ENCODE measurements around the gene PPARG.
A peak's percentile ranks its signal among the peaks of the same experiment; 100 is the strongest.
"Not testable (repeated sequence)": the region's sequence is repeated elsewhere in the genome, so short reads cannot be mapped to it uniquely, and the experiment has no call there.

PPARG gene

GRCh38 chr3:12445523-12446240 is 156.8 kb downstream of the PPARG start:
- no peak for DNase-seq

DNA sequence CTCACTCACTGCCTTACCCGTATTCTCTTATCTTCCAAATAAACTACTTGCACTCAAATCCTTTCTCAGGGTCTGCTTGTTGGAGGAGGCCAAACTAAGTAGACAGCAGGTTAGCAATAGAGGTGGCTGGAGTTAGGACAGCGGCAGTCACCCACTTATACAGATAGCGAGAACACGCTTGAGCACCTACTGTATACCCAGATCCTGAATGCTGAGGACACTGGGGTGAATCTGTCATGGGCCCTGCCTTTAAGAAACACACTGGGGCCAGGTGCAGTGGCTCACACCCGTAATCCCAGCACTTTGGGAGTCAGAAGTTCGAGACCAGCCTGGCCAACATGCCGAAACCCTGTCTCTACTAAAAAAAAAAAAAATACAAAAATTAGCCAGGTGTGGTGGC is 157.4 kb downstream of the PPARG start:
- no peak for DNase-seq

GRCh38 chr3:12447075-12447474 is 158.2 kb downstream of the PPARG start:
- DNase-seq, result no peak

DNA sequence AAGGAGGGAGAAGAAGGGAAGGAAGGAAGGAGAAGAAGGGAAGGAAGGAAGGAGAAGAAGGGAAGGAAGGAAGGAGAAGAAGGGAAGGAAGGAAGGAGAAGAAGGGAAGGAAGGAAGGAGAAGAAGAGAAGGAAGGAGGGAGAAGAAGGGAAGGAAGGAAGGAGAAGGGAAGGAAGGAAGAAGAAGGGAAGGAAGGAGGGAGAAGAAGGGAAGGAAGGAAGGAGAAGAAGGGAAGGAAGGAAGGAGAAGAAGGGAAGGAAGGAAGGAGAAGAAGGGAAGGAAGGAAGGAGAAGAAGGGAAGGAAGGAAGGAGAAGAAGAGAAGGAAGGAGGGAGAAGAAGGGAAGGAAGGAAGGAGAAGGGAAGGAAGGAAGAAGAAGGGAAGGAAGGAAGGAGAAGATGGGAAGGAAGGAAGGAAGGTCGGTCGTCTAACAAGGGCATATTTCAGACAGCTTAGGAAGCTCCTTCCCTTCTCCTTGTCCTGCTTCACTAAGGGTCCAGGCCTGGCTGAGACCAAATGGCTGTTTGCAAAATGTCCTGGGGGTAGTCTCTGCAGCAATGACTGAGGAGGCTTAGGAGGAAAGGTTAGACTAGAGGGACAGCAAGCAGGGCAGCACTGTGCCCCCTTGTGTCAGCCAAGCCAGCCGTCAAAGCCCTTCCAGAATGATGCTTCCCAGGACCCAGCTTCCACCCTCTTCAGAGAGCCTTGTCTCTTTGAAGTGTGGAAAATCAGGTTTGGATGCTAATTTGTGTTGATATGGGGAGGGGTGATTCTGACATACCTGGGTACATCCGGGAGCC is 159.7 kb downstream of the PPARG start:
- not testable (repeated sequence) for DNase-seq

GRCh38 chr3:12449889-12450682 is 161.2 kb downstream of the PPARG start:
- peak in 1 of 2 experiments; percentile 18 for DNase-seq

GRCh38 chr3:12451481-12451880 is 162.6 kb downstream of the PPARG start:
- DNase-seq, result no peak

GRCh38 chr3:12451960-12452359 is 163.1 kb downstream of the PPARG start:
- DNase-seq, result no peak

GRCh38 chr3:12452361-12453330 is 163.8 kb downstream of the PPARG start:
- no peak for DNase-seq

DNA sequence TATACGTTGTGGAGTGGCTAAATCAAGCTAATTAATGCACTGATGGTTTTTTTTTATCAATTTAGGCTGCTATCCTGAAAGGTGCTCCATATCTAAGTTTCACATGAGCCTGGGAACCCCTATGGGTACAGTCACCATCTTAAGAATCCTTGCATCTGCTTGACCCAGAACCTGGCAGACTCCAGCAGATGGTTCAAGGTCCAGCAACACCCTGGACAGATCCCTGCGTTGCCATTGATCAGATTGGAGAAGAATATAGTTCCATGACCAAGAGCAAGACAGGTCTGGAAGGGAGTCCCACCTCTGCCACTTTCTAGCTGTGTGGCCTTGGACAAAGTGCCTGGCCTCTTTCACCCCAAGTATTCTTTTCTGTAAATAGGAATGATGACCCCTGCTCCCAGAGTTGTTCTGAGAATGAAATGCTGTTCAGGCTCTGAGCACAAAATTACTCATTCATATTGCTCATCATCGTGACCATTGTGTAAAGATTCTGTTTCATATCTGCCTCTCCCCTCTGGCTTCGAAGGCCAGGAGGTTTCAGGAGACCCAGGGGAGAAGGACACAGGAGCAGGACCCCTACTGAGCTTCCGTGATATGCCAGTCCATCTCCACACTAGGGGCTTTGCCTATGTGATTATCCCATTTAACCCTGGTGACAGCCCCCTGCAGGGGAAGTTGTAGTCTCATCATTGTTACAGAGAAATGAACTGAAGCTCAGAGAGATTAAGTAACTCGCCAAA is 165.4 kb downstream of the PPARG start:
- no peak for DNase-seq

- DNase-seq, result no peak
Observed at GRCh38 chr3:12454816-12455121, 165.9 kb downstream of the PPARG start.

DNA sequence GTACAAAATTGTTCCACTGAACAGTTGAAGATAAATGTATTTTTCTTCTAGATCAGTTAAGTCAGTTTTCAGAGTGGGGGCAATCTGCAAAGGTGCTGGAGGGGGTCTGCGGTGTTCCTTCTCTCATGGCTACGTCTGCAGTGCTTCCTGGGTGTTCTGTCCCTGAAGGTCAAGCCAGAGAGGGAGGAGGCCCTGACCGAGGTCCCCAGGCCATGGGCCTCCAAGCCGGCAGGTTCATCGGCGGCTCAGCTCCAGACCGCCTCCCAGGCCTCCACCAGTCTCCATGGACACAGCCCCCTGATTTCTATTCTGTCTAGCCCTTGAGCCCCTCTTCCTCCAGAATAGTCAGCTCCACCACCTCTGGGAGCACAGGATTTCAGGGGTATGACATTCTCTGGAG is 166.9 kb downstream of the PPARG start:
- DNase-seq, result no peak

DNA sequence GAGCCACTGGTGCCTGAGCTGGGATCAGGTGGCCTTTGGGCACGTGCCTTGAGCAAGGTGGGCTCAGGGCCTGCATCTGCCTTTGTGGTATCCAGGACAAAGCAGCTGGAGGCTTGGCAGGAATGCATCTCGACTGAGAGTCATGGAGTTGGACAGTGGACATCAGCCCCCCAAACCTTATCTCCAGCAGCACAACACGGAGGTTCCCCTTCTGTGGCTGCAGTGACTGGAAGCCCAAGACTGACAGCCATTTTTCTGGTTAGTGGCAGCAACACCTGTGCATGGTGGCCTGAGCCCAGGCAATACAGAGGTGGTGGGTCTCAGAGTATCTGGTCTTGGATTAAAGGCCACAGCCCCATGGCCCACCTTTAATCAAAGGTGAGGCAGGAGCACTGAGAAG is 167.6 kb downstream of the PPARG start:
- DNase-seq, result no peak

DNA sequence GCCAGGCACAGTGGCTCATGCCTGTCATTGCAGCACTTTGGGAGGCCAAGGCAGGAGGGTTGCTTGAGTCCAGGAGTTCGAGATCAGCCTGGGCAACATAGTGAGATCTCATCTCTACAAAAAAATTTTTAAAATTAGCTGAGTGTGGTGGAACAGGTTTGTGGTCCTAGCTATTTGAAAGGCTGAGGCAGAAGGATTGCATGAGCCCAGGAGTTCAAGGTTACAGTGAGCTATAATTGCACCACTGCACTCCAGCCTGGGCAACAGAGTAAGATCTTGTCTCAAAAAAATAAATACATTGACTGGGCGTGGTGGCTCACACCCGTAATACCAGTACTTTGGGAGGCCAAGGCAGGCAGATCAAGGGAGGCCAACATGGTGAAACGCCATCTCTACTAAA is 168.5 kb downstream of the PPARG start:
- DNase-seq, result not testable (repeated sequence)

- DNase-seq, result no peak
Observed at GRCh38 chr3:12458901-12459300, 170.0 kb downstream of the PPARG start.

DNA sequence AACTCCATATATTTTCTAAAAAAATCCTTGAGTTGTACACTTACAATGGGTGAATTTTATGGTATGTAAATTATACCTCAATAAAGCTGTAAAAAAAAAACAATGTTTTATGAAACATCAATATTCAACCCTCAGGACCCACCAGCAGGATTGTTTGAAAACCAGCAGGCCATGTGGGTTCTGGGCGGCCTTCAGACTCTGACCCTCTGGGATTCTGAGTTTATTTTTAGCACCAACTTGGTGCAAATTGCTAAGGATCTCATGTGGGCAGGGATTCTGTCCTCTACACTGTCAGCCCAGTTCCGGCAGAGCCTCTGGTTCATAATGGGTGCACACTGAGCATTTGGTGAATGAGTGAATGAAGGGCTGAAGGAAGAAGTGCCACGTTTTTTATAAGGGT is 171.3 kb downstream of the PPARG start:
- DNase-seq, result no peak

DNA sequence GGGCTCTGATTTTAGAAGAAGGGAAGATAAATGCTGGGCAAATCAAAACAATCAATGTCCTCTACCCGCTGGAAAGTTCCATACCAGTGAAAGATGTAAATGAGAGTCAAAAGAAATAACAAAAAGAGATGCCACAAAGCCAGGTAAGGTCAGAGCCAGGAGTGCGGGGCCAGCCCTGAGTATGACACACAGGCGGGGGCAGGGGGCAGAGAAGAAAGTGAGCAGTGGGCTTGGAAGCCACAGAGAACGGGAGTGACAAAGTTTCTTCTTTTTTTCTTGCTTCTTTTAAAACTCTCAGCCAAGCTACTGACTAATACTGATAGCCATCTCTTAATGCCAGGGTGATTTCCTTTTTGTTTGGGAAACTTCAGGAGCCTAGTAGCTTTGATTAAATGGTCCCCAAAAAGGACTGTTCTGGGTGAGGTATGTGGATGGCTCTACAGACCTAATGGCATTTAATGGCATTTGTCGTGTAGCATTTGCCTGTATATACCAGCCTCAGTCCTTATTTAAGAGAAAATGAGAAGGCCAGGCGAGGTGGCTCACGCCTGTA is 172.3 kb downstream of the PPARG start:
- DNase-seq, result no peak

GRCh38 chr3:12462159-12462947 is 173.5 kb downstream of the PPARG start:
- DNase-seq, result no peak

DNA sequence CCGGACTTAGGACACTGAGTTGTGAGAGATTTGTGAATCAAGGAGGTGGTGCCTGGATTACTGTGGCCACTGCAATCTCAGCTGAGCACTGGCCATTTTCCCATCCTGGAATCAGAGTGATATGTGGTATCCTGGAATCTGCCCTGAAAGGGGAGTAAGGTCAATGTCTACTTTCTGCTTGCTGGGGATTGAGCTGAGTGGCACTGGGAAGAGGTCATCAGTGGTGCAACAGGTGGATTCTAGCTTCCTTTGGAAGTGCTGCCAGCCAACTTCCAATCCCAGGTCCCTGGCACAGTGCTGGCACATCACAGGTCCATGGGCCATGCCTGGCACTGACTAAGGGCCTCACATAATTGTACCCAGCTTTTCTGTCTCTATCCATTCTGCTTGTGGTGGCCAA is 174.8 kb downstream of the PPARG start:
- DNase-seq, result no peak

- DNase-seq, result no peak
Observed at GRCh38 chr3:12464181-12464580, 175.3 kb downstream of the PPARG start.

DNA sequence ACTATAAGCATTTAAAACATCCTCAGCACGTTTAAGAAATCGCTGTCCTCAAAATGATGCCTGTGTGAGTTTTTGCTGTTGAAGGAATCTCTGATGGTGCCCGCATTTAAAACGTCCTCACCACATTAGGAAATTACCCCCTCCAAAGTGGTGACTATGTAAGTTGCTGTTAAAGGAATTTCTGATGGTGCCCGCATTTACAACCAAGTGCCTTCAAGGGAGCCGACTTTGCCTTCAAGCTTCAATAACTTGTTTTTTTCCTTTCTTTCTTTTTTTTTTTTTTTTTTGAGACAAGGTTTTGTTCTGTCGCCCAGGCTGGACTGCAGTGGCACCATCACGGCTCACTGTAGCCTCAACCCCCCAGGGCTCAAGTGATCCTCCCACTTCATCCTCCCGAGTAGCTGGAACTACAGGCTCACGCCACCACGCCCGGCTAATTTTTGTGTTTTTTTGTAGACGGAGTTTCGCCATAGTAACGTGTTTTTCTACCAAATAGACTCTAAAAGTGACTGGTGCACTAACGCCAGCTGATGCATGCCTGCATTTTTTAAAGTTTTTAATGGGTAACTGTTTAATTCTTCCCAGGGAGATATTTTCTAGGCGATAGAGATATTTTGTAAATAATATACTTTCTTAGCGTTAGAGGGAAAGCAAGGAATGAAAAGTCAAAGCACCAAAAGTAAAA is 176.4 kb downstream of the PPARG start:
- DNase-seq, result no peak

Measured in NCI-H2081 (cell line).